ENCODE results near the gene COL11A2. TPM values are rescaled to one million over a fixed set of nuclear protein-coding genes. Genes with fewer than 3 reads are reported as not detected.
A peak's percentile ranks its signal among the peaks of the same experiment; 100 is the strongest.

COL11A2 gene
- total and polyA plus RNA-seq, 12 donors = 0.05 to 7.2 (median 0.44) TPM

- peaks cover 6% of the 10 kb centered on the region for H3K27me3 ChIP-seq
These were observed 44.2 kb downstream of the COL11A2 start for GRCh38 chr6:33147807-33148666.

GRCh38 chr6:33144373-33144772 lies 47.9 kb downstream of the COL11A2 start:
- 9 to 45% (median 25%) methylated on average over 1 of the region's 1 CpG for WGBS, 4 donors
- peaks cover 4% of the 10 kb centered on the region for H3K27me3 ChIP-seq
- intact Hi-C loops (cut with DNase I) = loop anchor here in 1 of 2 donors (10.0 kb wide), 1 partner anchor 130 kb away; no protein-coding TSS in a partner anchor
- no peak for TF ChIP-seq CTCF (IDR thresholded peaks at IDR 0.05)
- TF ChIP-seq POLR2A (IDR thresholded peaks at IDR 0.05) = no peak
- no peaks in the 10 kb centered on the region for H3K9me3 ChIP-seq (replicated peaks in 1 of 3)
- DNase-seq = peak in 2 of 7 donors; percentile 31 to 33
- H3K4me1 ChIP-seq (replicated peaks in 1 of 2) = no peaks in the 10 kb centered on the region
- no peaks in the 10 kb centered on the region for H3K36me3 ChIP-seq (replicated peaks in 1 of 2)
- H3K4me3 ChIP-seq = no peak overlapping the region
- H3K27ac ChIP-seq = no peak overlapping the region

More at GRCh38 chr6:33147807-33148666, 44.2 kb downstream of the COL11A2 start:
- peak in 5 of 7 donors; percentile 22 to 63 (median 47) for DNase-seq
- WGBS, 4 donors = 43 to 47% (median 46%) methylated on average over 8 of the region's 8 CpGs
- Histone ChIP-seq H3K9me3 (replicated peaks in 1 of 3) (no peaks in the 10 kb centered on the region), H3K27ac (no peak overlapping the region), H3K36me3 (replicated peaks in 1 of 2) (no peaks in the 10 kb centered on the region), H3K4me3 (no peak overlapping the region), H3K4me1 (replicated peaks in 1 of 2) (no peaks in the 10 kb centered on the region)
- intact Hi-C loops (cut with DNase I) = loop anchor here in 1 of 2 donors (10.0 kb wide), 1 partner anchor 133 kb away; no protein-coding TSS in a partner anchor
- peak; percentile 73 to 84 (median 78) for TF ChIP-seq CTCF (IDR thresholded peaks at IDR 0.05)
- TF ChIP-seq POLR2A (IDR thresholded peaks at IDR 0.05) = no peak

- TF ChIP-seq POLR2A (IDR thresholded peaks at IDR 0.05) (no peak), CTCF (IDR thresholded peaks at IDR 0.05) (no peak)
- DNase-seq = no peak
- Histone ChIP-seq H3K36me3 (replicated peaks in 1 of 2) (no peaks in the 10 kb centered on the region), H3K9me3 (replicated peaks in 1 of 3) (no peaks in the 10 kb centered on the region), H3K27ac (no peak overlapping the region), H3K4me3 (no peak overlapping the region), H3K27me3 (no peaks in the 10 kb centered on the region), H3K4me1 (replicated peaks in 1 of 2) (no peaks in the 10 kb centered on the region)
- intact Hi-C loops (cut with DNase I) = loop anchor here in 1 of 2 donors (10.0 kb wide), 1 partner anchor 128 kb away; no protein-coding TSS in a partner anchor
- WGBS, 4 donors = 62 to 74% (median 70%) methylated on average over 10 to 14 of the region's 14 CpGs
These were observed 49.0 kb downstream of the COL11A2 start for GRCh38 chr6:33143113-33143770.

- Histone ChIP-seq H3K27me3 (no peaks in the 10 kb centered on the region), H3K9me3 (replicated peaks in 1 of 3) (no peaks in the 10 kb centered on the region), H3K4me3 (no peak overlapping the region), H3K36me3 (replicated peaks in 1 of 2) (no peaks in the 10 kb centered on the region), H3K27ac (no peak overlapping the region), H3K4me1 (replicated peaks in 1 of 2) (no peaks in the 10 kb centered on the region)
- TF ChIP-seq CTCF (IDR thresholded peaks at IDR 0.05) (no peak), POLR2A (IDR thresholded peaks at IDR 0.05) (no peak)
- no peak for DNase-seq
- intact Hi-C loops (cut with DNase I) = loop anchor here in 1 of 2 donors (10.0 kb wide), 1 partner anchor 128 kb away; no protein-coding TSS in a partner anchor
- 37 to 64% (median 49%) methylated on average over 5 of the region's 5 CpGs for WGBS, 4 donors
These were observed 49.7 kb downstream of the COL11A2 start for GRCh38 chr6:33142501-33143070.
